Endothelial cell (in vitro differentiated cells): Measurements from ENCODE around the gene SERPINI2. TPM values are rescaled to one million over a fixed set of nuclear protein-coding genes. Genes with fewer than 3 reads are reported as not detected.

Source experiments
- DNase-seq: peaks from one replicate; pipeline ENCODE4 v3.0.0; 2021; ENCODE audit warnings: low spot score
- H3K27ac Mint-ChIP-seq: one replicate; pipeline ENCODE4 v1.8.0; 2021; ENCODE audit warnings: mixed read lengths, inconsistent platforms; ENCODE audit not compliant: unreplicated experiment
- H3K27me3 Mint-ChIP-seq: one replicate; pipeline ENCODE4 v1.8.0; 2021; ENCODE audit warnings: mild to moderate bottlenecking, moderate library complexity, mixed read lengths, inconsistent platforms; ENCODE audit not compliant: unreplicated experiment
- H3K36me3 Mint-ChIP-seq: one replicate; pipeline ENCODE4 v1.8.0; 2021; ENCODE audit warnings: mild to moderate bottlenecking, low read depth, mixed read lengths, inconsistent platforms; ENCODE audit not compliant: unreplicated experiment
- H3K4me1 Mint-ChIP-seq: one replicate; pipeline ENCODE4 v1.8.0; 2021; ENCODE audit warnings: mild to moderate bottlenecking, mixed read lengths, inconsistent platforms; ENCODE audit not compliant: unreplicated experiment
- H3K4me3 Mint-ChIP-seq: one replicate; pipeline ENCODE4 v1.8.0; 2021; ENCODE audit warnings: mild to moderate bottlenecking, mixed read lengths, inconsistent platforms; ENCODE audit not compliant: unreplicated experiment
- H3K9me3 Mint-ChIP-seq: one replicate; pipeline ENCODE4 v1.8.0; 2021; ENCODE audit warnings: mixed read lengths, inconsistent platforms; ENCODE audit not compliant: unreplicated experiment
- total RNA-seq: library from RNA; stranded (reverse); fragmentation: NEBNext Ultra II Directional; extraction: Animal tissue kit (Norgen Biotek cat#: 25700); gene quantifications from one replicate; pipeline ENCODE4 v1.2.1, GENCODE V29; 2021; ENCODE audit not compliant: unreplicated experiment
- TF ChIP-seq, protein P1 (sequence below): fragments of 200-600 bp; sonication (generic); IDR thresholded peaks from one replicate; pipeline ENCODE4 v1.5.0; 2021; ENCODE audit warnings: antibody characterized with exemption; ENCODE audit not compliant: unreplicated experiment

SERPINI2 gene
- total RNA-seq, 1 donor from 2014 or later = not detected

- no peak overlapping the region for H3K27ac Mint-ChIP-seq
- no peaks in the 10 kb centered on the region for H3K36me3 Mint-ChIP-seq
- H3K4me3 Mint-ChIP-seq = no peak overlapping the region
- no peaks in the 10 kb centered on the region for H3K27me3 Mint-ChIP-seq
- no peaks in the 10 kb centered on the region for H3K4me1 Mint-ChIP-seq
- no peaks in the 10 kb centered on the region for H3K9me3 Mint-ChIP-seq
- no peak for DNase-seq
- TF ChIP-seq, protein P1, sequence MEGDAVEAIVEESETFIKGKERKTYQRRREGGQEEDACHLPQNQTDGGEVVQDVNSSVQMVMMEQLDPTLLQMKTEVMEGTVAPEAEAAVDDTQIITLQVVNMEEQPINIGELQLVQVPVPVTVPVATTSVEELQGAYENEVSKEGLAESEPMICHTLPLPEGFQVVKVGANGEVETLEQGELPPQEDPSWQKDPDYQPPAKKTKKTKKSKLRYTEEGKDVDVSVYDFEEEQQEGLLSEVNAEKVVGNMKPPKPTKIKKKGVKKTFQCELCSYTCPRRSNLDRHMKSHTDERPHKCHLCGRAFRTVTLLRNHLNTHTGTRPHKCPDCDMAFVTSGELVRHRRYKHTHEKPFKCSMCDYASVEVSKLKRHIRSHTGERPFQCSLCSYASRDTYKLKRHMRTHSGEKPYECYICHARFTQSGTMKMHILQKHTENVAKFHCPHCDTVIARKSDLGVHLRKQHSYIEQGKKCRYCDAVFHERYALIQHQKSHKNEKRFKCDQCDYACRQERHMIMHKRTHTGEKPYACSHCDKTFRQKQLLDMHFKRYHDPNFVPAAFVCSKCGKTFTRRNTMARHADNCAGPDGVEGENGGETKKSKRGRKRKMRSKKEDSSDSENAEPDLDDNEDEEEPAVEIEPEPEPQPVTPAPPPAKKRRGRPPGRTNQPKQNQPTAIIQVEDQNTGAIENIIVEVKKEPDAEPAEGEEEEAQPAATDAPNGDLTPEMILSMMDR = no peak
Observed at GRCh38 chr3:167502401-167502800, 28.6 kb upstream of the SERPINI2 start.

DNA sequence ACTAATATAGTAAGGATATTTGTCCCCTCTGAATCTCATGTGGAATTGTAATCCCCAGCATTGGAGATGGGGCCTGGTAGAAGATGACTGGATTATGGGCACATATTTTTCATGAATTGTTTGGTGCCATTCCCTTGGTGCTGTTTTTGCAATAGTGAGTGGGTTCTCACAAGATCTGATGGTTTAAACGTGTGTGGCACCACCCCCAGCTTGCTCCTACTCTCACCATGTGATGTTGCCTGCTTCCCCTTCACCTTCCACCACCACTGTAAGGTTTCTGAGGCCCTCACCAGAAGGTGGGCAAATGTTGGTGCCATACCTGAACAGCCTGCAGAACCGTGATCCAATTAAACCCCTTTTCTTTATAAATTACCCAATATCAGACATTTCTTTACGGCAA, 28.1 kb upstream of the SERPINI2 start:
- Mint-ChIP-seq H3K4me3 (no peak overlapping the region), H3K4me1 (no peaks in the 10 kb centered on the region), H3K27me3 (no peaks in the 10 kb centered on the region), H3K36me3 (no peaks in the 10 kb centered on the region), H3K9me3 (no peaks in the 10 kb centered on the region), H3K27ac (no peak overlapping the region)
- TF ChIP-seq, protein P1 = no peak
- no peak for DNase-seq

DNA sequence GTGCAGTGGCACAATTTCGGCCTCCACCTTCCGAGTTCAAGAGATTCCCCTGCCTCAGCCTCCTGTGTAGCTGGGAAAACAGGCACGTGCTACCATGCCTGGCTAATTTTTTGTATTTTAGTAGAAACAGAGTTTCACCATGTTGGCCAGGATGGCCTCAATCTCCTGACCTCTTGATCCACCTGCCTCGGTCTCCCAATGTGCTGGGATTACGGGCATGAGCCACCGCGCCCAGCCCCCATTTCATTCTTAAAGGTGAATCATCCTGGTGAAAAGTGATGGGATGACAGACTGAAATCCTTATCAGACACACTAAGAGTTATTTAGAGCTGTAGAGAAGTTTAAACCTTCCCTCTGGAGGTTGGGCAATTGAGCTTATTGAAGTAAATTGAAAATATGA, 24.1 kb upstream of the SERPINI2 start:
- TF ChIP-seq, protein P1 = no peak
- no peak for DNase-seq
- H3K4me1 Mint-ChIP-seq = no peaks in the 10 kb centered on the region
- no peaks in the 10 kb centered on the region for H3K9me3 Mint-ChIP-seq
- H3K27ac Mint-ChIP-seq = no peak overlapping the region
- no peaks in the 10 kb centered on the region for H3K36me3 Mint-ChIP-seq
- no peak overlapping the region for H3K4me3 Mint-ChIP-seq
- no peaks in the 10 kb centered on the region for H3K27me3 Mint-ChIP-seq

GRCh38 chr3:167493244-167493643, 19.4 kb upstream of the SERPINI2 start:
- Mint-ChIP-seq H3K36me3 (no peaks in the 10 kb centered on the region), H3K27me3 (no peaks in the 10 kb centered on the region), H3K27ac (no peak overlapping the region), H3K9me3 (no peaks in the 10 kb centered on the region), H3K4me1 (peaks cover 9% of the 10 kb centered on the region), H3K4me3 (no peak overlapping the region)
- DNase-seq = peak; percentile 31
- TF ChIP-seq, protein P1 = peak; percentile 76

DNA sequence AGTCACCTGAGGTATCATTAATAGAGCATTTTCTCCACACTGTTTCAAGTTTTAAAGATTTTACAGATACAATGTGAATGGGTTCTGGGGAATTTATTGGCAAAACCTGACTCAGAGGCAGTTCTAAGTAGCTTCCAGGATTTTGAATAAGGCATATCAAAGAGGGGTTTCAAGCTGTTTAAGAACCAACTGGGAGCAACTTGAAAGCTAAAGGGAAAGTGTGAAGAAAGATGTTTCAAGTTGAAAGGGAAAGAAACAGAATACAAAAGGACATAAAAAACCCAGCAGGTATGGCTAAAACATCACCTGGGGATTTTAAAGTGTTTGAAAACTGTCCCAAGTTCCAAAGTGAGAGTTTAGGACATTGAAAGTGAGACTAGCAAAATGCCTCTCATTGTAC, 17.8 kb upstream of the SERPINI2 start:
- TF ChIP-seq, protein P1 = no peak
- Mint-ChIP-seq H3K27ac (no peak overlapping the region), H3K4me3 (no peak overlapping the region), H3K9me3 (no peaks in the 10 kb centered on the region), H3K36me3 (no peaks in the 10 kb centered on the region), H3K27me3 (no peaks in the 10 kb centered on the region), H3K4me1 (peaks cover 9% of the 10 kb centered on the region)
- DNase-seq = no peak
